HuH-7.5 (cell line): ENCODE data around the gene TIAL1.
"Not testable (repeated sequence)": the region's sequence is repeated elsewhere in the genome, so short reads cannot be mapped to it uniquely, and the experiment has no call there.

ENCODE experiments used
- DNase-seq: peaks from one replicate; pipeline ENCODE4 v3.0.0; 2011; ENCODE audit warnings: low spot score

Gene TIAL1

GRCh38 chr10:119596537-119597404, at the start of gene TIAL1:
Gene TIAL1, minus strand, starts transcription at chr10:119596964. Its CDS starts 499 bp downstream, at chr10:119596465.
- DNase-seq = peak; percentile 77

GRCh38 chr10:119644994-119645393, 48.2 kb upstream of the TIAL1 start:
- DNase-seq = no peak

DNA sequence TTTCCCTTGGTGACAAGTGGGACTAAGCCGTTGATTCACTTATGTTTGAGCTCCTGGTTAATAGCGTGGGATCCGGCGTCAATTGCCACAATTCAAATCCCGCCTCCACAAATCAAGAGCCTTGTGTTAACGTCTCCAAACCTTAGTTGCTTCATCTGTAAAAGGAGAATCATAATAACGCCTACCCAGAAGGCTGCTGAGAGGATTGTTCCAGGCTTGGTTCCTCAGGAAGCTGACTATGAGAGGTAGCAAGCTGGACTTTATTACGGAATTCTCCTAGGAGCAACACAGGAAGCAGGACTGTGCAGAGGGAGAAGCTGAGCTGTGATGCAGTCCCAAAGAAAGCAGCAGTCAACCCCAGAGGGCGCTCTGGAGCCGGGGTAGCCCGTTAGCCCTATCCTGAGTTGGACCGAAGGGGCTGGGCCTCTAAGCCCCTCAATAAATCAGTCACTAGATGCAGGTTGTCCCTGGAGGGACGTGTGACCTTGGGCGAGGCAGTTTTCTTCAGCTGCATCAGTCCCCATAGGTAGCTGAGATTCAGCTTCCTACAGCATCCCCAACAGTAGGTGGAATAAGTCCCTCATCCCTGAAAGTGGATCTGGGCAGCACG, 47.5 kb upstream of the TIAL1 start:
- DNase-seq = no peak

DNA sequence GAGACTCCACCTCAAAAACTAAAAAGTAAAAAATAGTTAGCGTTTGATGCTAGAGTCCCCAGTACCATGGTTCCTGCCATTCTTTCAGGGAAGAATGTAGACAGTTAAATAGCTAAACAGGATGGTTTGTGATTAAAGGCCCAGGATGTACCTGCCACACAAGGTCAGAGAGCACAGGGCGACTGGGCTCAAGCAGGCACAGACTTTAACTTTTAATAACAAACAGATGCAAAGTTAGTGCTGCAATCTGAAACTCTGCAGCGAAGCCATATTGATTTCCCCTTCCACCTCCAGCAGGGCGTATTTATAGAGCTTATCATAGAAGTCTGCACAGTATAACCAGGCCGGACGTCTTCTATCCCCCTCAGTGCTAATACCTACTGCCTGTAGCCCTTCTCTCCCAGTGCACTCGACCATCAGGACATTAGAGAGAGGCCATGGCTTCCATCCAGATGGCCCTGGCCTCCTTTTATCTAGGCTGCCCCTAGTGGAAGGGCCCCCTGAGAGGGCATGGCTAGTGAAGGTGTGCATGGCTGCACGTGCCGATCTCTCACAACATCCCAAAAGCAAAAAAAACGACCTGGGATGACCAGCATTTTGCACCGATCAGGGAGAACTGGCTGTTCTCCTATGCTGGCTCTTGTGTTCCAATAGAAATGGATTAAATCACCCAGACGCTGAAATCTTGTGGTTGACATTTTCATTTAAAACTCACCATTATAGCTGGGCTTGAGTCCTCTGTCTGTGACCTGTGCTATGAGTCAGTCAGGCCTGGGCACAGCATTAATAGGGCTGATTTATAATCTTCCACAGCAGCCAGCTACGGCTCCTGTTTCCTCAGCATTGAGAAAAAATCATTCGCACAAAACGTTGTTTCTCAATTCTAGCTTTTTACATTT, 46.8 kb upstream of the TIAL1 start:
- DNase-seq = no peak

- DNase-seq = no peak
Measured at GRCh38 chr10:119642556-119643111, 45.9 kb upstream of the TIAL1 start.

- no peak for DNase-seq
Measured at GRCh38 chr10:119640875-119641526, 44.2 kb upstream of the TIAL1 start.

GRCh38 chr10:119640384-119640783, 43.6 kb upstream of the TIAL1 start:
- DNase-seq = no peak

DNA sequence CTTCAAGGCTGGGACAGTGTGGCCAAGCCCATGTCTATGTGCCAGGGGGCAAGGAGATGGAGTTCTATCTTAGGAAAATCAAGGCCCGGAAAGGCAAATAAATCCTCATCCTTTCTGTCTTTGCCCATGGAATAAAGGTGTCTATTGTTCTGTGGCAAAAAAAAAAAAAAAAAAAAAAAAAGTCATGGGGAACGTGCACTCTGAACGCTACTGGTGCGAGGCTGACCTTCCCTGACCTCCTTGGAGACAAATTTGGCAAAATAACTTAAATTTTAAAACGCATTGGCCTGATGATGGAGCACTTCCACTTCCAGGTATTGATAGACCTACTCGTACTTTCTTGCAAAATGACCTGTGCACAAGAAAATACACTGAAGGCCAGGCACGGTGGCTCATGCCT, 42.2 kb upstream of the TIAL1 start:
- no peak for DNase-seq

DNA sequence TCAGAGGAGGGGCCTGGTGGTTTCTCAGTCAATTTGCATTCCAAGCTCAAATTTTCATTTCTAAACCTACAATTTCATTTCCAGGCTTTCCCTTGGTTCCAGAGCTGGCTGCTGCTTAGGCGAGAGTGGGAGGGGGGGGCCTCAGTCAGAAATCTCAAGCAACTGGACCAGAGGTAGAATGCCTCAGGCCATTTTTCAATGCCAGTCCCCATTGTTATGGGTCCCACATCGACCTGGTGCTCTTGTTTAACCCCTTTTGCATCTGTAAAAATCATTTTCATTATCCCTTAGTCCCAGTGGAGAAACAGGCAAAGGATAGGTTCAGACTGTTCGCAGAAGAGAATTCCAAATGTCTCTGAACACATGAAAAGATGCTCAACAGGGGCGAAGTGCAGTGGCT, 40.9 kb upstream of the TIAL1 start:
- no peak for DNase-seq

- no peak for DNase-seq
Measured at GRCh38 chr10:119634219-119634544, 37.4 kb upstream of the TIAL1 start.

DNA sequence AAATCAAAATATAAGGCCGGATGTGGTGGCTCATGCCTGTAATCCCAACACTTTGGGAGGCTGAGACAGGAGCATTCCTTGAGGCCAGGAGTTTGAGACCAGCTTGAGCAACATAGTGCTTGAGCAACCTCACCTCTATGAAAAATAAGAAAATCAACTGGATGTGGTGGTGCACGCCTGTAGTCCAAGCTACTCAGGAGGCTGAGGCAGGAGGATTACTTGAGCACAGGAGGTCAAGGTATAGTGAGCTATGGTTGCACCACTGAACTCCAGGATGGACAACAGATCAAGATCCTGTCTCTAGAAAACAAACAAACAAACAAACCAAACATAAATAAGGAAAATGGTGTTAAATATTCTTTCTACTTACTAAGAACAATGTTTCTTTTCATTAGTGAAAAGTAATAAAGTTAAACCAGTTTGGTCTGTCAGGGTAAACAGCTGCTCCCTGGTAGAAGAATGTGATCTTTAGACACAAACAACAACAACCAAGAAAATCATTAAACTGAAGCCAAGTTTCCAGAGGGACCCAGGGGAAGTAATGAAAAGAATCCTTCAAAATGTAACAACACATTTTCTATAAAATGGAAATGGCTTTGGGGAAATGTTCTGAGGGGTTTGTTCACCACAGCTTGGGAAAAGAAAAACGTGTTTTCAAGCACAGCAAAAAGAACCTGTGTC, 36.9 kb upstream of the TIAL1 start:
- DNase-seq = no peak

GRCh38 chr10:119630300-119630699, 33.5 kb upstream of the TIAL1 start:
- DNase-seq = no peak

- no peak for DNase-seq
Measured at GRCh38 chr10:119625570-119626280, 29.0 kb upstream of the TIAL1 start.

DNA sequence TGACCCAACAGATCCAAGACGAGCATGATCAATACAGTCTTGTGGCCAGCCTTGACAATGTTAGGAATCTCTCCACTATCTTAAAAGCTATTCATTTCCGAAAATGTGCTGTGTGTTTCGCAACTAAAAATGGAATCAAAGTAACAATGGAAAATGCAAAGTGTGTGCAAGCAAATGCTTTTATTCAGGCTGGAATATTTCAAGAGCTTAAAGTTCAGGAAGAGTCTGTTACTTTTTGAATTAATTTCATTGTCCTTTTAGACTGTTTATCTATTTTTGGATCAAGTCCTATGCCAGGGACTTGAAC, 24.3 kb upstream of the TIAL1 start:
- DNase-seq = no peak

- no peak for DNase-seq
Measured at GRCh38 chr10:119620241-119621077, 23.7 kb upstream of the TIAL1 start.

GRCh38 chr10:119619811-119620210, 23.0 kb upstream of the TIAL1 start:
- not testable (repeated sequence) for DNase-seq

DNA sequence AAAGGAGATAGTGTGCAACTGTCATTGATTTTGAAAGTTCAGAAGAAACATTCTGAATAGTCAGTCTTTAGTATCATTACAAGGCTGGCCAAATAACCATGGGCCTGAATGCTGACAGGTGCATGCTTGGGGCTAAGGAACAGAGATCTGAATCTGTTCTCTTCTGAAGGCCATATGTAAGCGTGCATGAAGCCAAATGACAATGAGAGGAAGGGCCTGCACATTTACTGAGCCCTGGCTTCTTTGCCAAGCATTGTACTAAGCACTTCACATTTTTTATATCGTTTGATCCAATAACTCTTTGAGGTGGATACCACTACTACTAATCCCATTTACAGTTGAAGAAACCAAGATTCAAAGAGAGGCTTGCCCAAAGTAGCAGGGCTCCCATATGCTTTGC, 22.5 kb upstream of the TIAL1 start:
- no peak for DNase-seq

- DNase-seq = no peak
Measured at GRCh38 chr10:119616882-119617570, 20.3 kb upstream of the TIAL1 start.

DNA sequence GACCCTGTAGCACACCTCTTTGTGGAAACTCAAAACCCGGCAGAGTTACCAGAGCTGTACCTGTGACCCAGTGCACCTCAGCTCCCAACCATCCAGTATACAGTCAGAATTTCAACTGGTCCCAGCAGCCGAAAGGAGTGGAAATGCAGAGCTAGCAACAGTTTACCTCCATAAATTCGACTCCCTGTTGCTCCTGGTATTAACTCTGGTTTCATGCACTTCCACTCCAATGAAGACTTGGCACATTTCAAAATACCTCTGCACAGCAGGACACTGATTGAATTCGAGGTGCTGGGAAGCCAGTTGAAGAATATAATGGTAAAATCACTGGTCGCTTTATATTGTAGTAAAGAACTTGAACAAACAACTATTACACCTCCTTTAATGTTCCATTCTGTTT, 17.9 kb upstream of the TIAL1 start:
- DNase-seq = no peak
